Fibroblast of lung (primary cell): ENCODE results near the gene ENOX1.

ENCODE experiments used
- CTCF ChIP-seq, 2 donors: IDR thresholded peaks in 1 of 2; conservative IDR thresholded peaks in 1 of 2; 1 replicate in 1 of 2; 2 replicates in 1 of 2; pipeline ENCODE4 v1.5.1; 2011 to 2012; ENCODE audit warnings: low read length in 2 of 2, control low read depth in 1 of 2, inconsistent platforms in 1 of 2, low read depth in 1 of 2, mild to moderate bottlenecking in 1 of 2
- EZH2 ChIP-seq: IDR thresholded peaks from 2 replicates; pipeline ENCODE4 v1.5.1; 2012; ENCODE audit warnings: low read length, control low read depth, mild to moderate bottlenecking; ENCODE audit errors: missing control alignments

- TF ChIP-seq EZH2 (no peak), CTCF (conservative IDR thresholded peaks at IDR 0.05 in 1 of 2, IDR thresholded peaks at IDR 0.05 in 1 of 2; ENCODE audit: low read depth in 1 of 2, low read length in 2 of 2) (no peak)
Observed at GRCh38 chr13:43374621-43375020, 412.2 kb downstream of the ENOX1 start.
